Lung (tissue), 12 donors: ENCODE results near the gene ROR1. TPM values are rescaled to one million over a fixed set of nuclear protein-coding genes. Genes with fewer than 3 reads are reported as not detected.

ENCODE experiments used
- ATAC-seq: fragments of 200-7000 bp; cut with Tn5 transposase; one replicate; pipeline ENCODE4 v1.9.1; 2020; ENCODE audit warnings: moderate number of reproducible peaks; ENCODE audit not compliant: insufficient read depth, low FRiP score
- DNase-seq, 3 donors: peaks; one replicate each; pipeline ENCODE4 v3.0.0-alpha.2; 2013 to 2017
- H3K27ac ChIP-seq, 2 donors: one replicate each; pipeline ENCODE4 v1.5.1; 2013; ENCODE audit warnings: mild to moderate bottlenecking in 2 of 2, moderate library complexity in 2 of 2, control low read depth in 1 of 2, inconsistent platforms in 1 of 2, low read depth in 1 of 2, low read length in 1 of 2
- H3K27me3 ChIP-seq, 3 donors: one replicate each; pipeline ENCODE4 v1.5.1; 2013; ENCODE audit warnings: low read length in 2 of 3; ENCODE audit not compliant: control insufficient read depth in 3 of 3, insufficient read depth in 3 of 3
- H3K36me3 ChIP-seq, 4 donors: one replicate each; pipeline ENCODE4 v1.5.1; 2013; ENCODE audit warnings: low read length in 4 of 4, mild to moderate bottlenecking in 1 of 4, moderate library complexity in 1 of 4; ENCODE audit not compliant: control insufficient read depth in 4 of 4, insufficient read depth in 4 of 4
- H3K4me1 ChIP-seq, 5 donors: one replicate each; pipeline ENCODE4 v1.5.1; 2013; ENCODE audit warnings: low read length in 5 of 5, mild to moderate bottlenecking in 2 of 5, moderate library complexity in 1 of 5; ENCODE audit not compliant: control insufficient read depth in 5 of 5, insufficient read depth in 5 of 5
- H3K4me3 ChIP-seq: one replicate; pipeline ENCODE4 v1.5.1; 2013; ENCODE audit warnings: mild to moderate bottlenecking, control low read depth, moderate library complexity
- H3K9ac ChIP-seq, 2 donors: one replicate each; pipeline ENCODE4 v1.5.1; 2013; ENCODE audit warnings: low read length in 2 of 2, control low read depth in 1 of 2; ENCODE audit not compliant: insufficient read depth in 1 of 2
- H3K9me3 ChIP-seq, 4 donors: one replicate each; pipeline ENCODE4 v1.5.1; 2013; ENCODE audit warnings: low read length in 3 of 4, mild to moderate bottlenecking in 1 of 4, moderate library complexity in 1 of 4; ENCODE audit not compliant: control insufficient read depth in 4 of 4, insufficient read depth in 3 of 4
- CTCF ChIP-seq: IDR thresholded peaks from 2 replicates; pipeline ENCODE4 v1.5.1; 2012; ENCODE audit warnings: mild to moderate bottlenecking; ENCODE audit errors: control extremely low read depth, extremely low read depth
- WGBS, 2 donors: extraction: QIAGEN DNeasy Blood & Tissue Kit; methylation state at CpG; one replicate each; pipeline ENCODE4 v1.1.7; 2013; 5-methylcytosine and 5-hydroxymethylcytosine counted together
- polyA plus RNA-seq, 2 donors: library from polyadenylated mRNA; stranded (reverse); fragments of 200-250 nt; gene quantifications; one replicate each; pipeline ENCODE4 v1.2.1, GENCODE V29; 2013
- total RNA-seq, 2 donors: library from RNA; depleted of rRNA in 1 of 2; stranded (reverse); fragments of >200 nt in 1 of 2; gene quantifications; one replicate each; pipeline ENCODE4 v1.2.1, GENCODE V29; 2014 to 2021
- donor health status: control.
- donor health status: control.
- donor health status: Bipolar disorder and iron deficiency.
- donor health status: healthy.
- donor health status: DM: yes; HTN: yes; CAD: no.

The ROR1 gene
- total and polyA plus RNA-seq, 4 donors: 2.9 to 47.0 (median 14.0) TPM

DNA sequence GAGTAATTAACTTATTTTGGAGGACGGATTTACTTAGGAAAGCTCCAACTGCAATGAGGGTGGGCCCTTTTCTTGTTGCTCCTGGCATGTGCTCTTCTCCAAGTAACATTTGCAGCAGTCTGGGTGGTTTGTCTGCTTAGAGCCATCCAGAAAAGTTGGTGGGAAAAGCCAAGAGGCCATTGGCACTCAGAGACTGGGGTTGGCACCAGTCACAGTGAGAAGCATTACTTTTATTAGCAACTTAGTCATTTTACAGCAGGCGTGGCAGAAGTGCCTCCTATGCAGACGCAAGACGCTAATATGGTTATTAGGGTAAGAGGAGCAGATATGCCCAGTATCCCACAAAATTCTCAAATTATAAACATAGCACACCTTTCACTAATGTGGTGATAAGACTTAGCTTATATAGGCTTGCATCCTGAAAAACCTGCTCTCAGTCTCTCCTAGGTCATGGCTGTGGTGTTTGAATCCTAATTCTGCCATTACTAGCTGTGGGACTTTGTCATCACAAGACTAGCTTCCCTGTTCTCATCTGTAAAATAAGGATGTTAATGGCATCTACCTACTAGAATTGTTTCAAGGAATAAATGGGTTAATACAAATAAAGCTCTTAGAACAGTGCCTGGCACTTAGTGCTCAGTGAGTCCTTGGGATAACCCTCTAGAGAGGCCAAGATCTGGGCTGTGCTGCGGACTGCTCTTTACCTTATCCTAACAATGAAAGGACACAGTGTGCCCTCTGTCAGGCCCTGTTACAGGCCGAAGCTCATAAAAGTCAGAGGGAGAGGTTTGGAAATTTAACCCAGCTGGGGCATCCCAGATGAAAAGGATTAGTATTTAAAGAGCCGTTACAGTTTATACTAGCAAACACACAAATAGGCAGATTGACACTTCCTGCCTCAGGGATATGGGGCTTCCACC lies 154.6 kb downstream of the ROR1 start:
- Histone ChIP-seq H3K36me3 (peaks cover 0 to 2% (median 0%) of the 10 kb centered on the region in 4 donors), H3K27me3 (no peaks in the 10 kb centered on the region), H3K9me3 (no peaks in the 10 kb centered on the region), H3K27ac (peak overlapping the region in 1 of 2 donors; percentile 86), H3K4me3 (no peak overlapping the region), H3K4me1 (peaks cover 3 to 24% (median 15%) of the 10 kb centered on the region in 5 donors), H3K9ac (peak overlapping the region in 1 of 2 donors; percentile 41)
- DNase-seq (no peak), ATAC-seq (no peak)
- no peak for TF ChIP-seq CTCF
- WGBS, 2 donors: 68 to 74% methylated on average over 7 of the region's 7 CpGs

DNA sequence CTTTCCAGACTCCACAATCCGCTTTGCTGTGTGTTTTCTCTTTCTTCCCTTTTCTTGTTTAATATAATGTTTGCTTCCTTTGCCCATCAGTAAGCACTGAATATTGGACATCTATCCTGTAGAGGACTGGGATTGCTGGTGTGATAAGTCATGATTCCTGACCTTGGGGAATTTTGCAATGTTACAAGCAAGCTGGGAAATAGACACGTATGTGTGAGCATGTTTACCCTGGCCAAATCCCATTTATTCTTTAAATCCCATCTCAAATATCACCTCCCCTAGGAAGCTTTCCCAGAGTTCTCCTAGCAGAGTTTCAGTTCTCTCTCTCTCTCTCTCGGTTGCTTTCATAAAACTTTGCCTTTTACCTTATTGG lies 155.3 kb downstream of the ROR1 start:
- H3K36me3 ChIP-seq: peaks cover 0 to 2% (median 0%) of the 10 kb centered on the region in 4 donors
- peaks cover 1 to 24% (median 17%) of the 10 kb centered on the region in 5 donors for H3K4me1 ChIP-seq
- no peak for TF ChIP-seq CTCF
- H3K9me3 ChIP-seq: no peaks in the 10 kb centered on the region
- peak overlapping the region in 1 of 2 donors; percentile 41 for H3K9ac ChIP-seq
- ATAC-seq (no peak), DNase-seq (no peak)
- H3K27ac ChIP-seq: peak overlapping the region in 1 of 2 donors; percentile 86
- H3K4me3 ChIP-seq: no peak overlapping the region
- no peaks in the 10 kb centered on the region for H3K27me3 ChIP-seq
- 70 to 80% methylated on average over 3 of the region's 3 CpGs for WGBS, 2 donors

DNA sequence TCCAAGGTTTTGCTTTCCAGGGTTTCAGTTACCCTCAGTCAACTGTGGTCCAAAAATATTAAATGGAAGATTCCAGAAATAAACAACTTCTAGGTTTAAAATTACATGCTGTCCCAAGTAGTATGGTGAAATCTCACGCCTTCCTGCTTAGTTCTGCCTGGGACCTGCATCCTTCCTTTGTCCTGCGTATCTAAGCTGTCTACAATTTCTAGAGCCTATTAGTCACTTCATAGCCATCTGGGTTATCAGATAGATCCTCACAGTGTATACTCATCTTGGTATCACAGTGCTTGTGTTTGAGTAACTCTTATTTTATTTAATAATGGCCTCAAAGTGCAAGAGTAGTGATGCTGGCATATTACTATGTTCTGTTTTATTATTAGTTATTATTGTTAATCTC lies 157.7 kb downstream of the ROR1 start:
- Histone ChIP-seq H3K4me3 (no peak overlapping the region), H3K27me3 (no peaks in the 10 kb centered on the region), H3K27ac (peak overlapping the region in 1 of 2 donors; percentile 16), H3K4me1 (peaks cover 1 to 36% (median 22%) of the 10 kb centered on the region in 5 donors), H3K9me3 (no peaks in the 10 kb centered on the region), H3K36me3 (peaks cover 0 to 3% (median under 1%) of the 10 kb centered on the region in 4 donors), H3K9ac (no peak overlapping the region)
- no peak for ATAC-seq
- 74 to 81% methylated on average over 2 of the region's 2 CpGs for WGBS, 2 donors
- no peak for TF ChIP-seq CTCF
- DNase-seq: no peak
